ENCODE data around the gene PLEKHA5. TPM values are rescaled to one million over a fixed set of nuclear protein-coding genes. Genes with fewer than 3 reads are reported as not detected.
"Not testable (repeated sequence)": the region's sequence is repeated elsewhere in the genome, so short reads cannot be mapped to it uniquely, and the experiment has no call there.

The PLEKHA5 gene
- total RNA-seq, 2 donors from 2014 or later = 24.4 to 41.7 TPM

- Histone ChIP-seq H3K36me3 (no peaks in the 10 kb centered on the region), H3K4me1 (replicated peaks) (no peaks in the 10 kb centered on the region), H3K27ac (no peak overlapping the region), H3K9me3 (no peaks in the 10 kb centered on the region), H3K4me3 (no peak overlapping the region), H3K27me3 (replicated peaks; ENCODE audit: insufficient read depth) (no peaks in the 10 kb centered on the region)
- TF ChIP-seq CTCF (IDR thresholded peaks at IDR 0.05) = no peak
- no peak for TF ChIP-seq POLR2A (IDR thresholded peaks at IDR 0.05)
- TF ChIP-seq POLR2AphosphoS5 (IDR thresholded peaks at IDR 0.05) = no peak
- DNase-seq (ENCODE audit: low spot score) = no peak
- intact Hi-C loops (cut with DNase I) = no loop called here
Observed at GRCh38 chr12:19326102-19326501, 196.6 kb downstream of the PLEKHA5 start.

- Histone ChIP-seq H3K36me3 (no peaks in the 10 kb centered on the region), H3K27ac (no peak overlapping the region), H3K4me3 (no peak overlapping the region), H3K9me3 (no peaks in the 10 kb centered on the region), H3K4me1 (replicated peaks) (no peaks in the 10 kb centered on the region), H3K27me3 (replicated peaks; ENCODE audit: insufficient read depth) (no peaks in the 10 kb centered on the region)
- no peak for DNase-seq (ENCODE audit: low spot score)
- intact Hi-C loops (cut with DNase I) = no loop called here
- TF ChIP-seq CTCF (IDR thresholded peaks at IDR 0.05) (no peak), POLR2AphosphoS5 (IDR thresholded peaks at IDR 0.05) (no peak), POLR2A (IDR thresholded peaks at IDR 0.05) (no peak)
Observed at GRCh38 chr12:19332196-19332595, 202.7 kb downstream of the PLEKHA5 start.

- no peak overlapping the region for H3K27ac ChIP-seq
- H3K27me3 ChIP-seq (replicated peaks; ENCODE audit: insufficient read depth) = no peaks in the 10 kb centered on the region
- H3K9me3 ChIP-seq = no peaks in the 10 kb centered on the region
- TF ChIP-seq POLR2A (IDR thresholded peaks at IDR 0.05) (no peak), CTCF (IDR thresholded peaks at IDR 0.05) (no peak), POLR2AphosphoS5 (IDR thresholded peaks at IDR 0.05) (no peak)
- intact Hi-C loops (cut with DNase I) = no loop called here
- DNase-seq (ENCODE audit: low spot score) = no peak
- H3K36me3 ChIP-seq = no peaks in the 10 kb centered on the region
- H3K4me1 ChIP-seq (replicated peaks) = no peaks in the 10 kb centered on the region
- 95% methylated on average over 5 of the region's 5 CpGs for WGBS
- no peak overlapping the region for H3K4me3 ChIP-seq
Observed at GRCh38 chr12:19338405-19338804, 208.9 kb downstream of the PLEKHA5 start.

GRCh38 chr12:19350850-19351249, 221.3 kb downstream of the PLEKHA5 start:
- H3K27ac ChIP-seq; H3K9me3 ChIP-seq; H3K4me1 ChIP-seq (replicated peaks); DNase-seq (ENCODE audit: low spot score); H3K36me3 ChIP-seq; H3K4me3 ChIP-seq; intact Hi-C loops (cut with DNase I); H3K27me3 ChIP-seq (replicated peaks; ENCODE audit: insufficient read depth): not testable (repeated sequence)
- WGBS = 66% methylated on average over 4 of the region's 4 CpGs

- Histone ChIP-seq H3K4me3 (no peak overlapping the region), H3K27me3 (replicated peaks; ENCODE audit: insufficient read depth) (no peaks in the 10 kb centered on the region), H3K4me1 (replicated peaks) (no peaks in the 10 kb centered on the region), H3K9me3 (no peaks in the 10 kb centered on the region), H3K27ac (no peak overlapping the region), H3K36me3 (no peaks in the 10 kb centered on the region)
- intact Hi-C loops (cut with DNase I) = no loop called here
- no peak for TF ChIP-seq CTCF (IDR thresholded peaks at IDR 0.05)
- no peak for DNase-seq (ENCODE audit: low spot score)
- 90% methylated on average over 2 of the region's 2 CpGs for WGBS
Observed at GRCh38 chr12:19351346-19351745, 221.8 kb downstream of the PLEKHA5 start.
